Common myeloid progenitor, CD34-positive (primary cell): ENCODE measurements around the gene CPHXL. TPM values are rescaled to one million over a fixed set of nuclear protein-coding genes. Genes with fewer than 3 reads are reported as not detected.

ENCODE experiments used
- CTCF ChIA-PET: fragments of 350-600 bp; sonication (Branson Sonifier 250); formaldehyde crosslinking; loops from one replicate; lab custom pipeline; 2021; ENCODE audit warnings: antibody characterized with exemption; lab: Charles Lee
- POLR2A ChIA-PET: fragments of 350-600 bp; sonication (Branson Sonifier 250); formaldehyde crosslinking; loops from one replicate; lab custom pipeline; 2021; ENCODE audit warnings: antibody characterized with exemption; lab: Charles Lee
- DNase-seq, 3 donors: peaks; one replicate each; pipeline versions ENCODE4 v3.0.0 to v3.0.0-alpha.2; 2013
- H3K27ac ChIP-seq, 2 experiments: 1 replicate in 1 of 2; 2 replicates in 1 of 2; pipeline ENCODE4 v1.7.0; 2013; ENCODE audit warnings: inconsistent platforms in 2 of 2, low read length in 2 of 2, mild to moderate bottlenecking in 2 of 2, low read depth in 1 of 2, moderate library complexity in 1 of 2; ENCODE audit not compliant: severe bottlenecking in 2 of 2, insufficient read depth in 1 of 2, poor library complexity in 1 of 2
- H3K27me3 ChIP-seq, 5 experiments: replicated peaks in 2 of 5; 1 replicate in 3 of 5; 2 replicates in 2 of 5; pipeline versions ENCODE4 v1.6.1 to v1.7.0; 2013; ENCODE audit warnings: low read length in 4 of 5, mild to moderate bottlenecking in 2 of 5, moderate library complexity in 2 of 5, inconsistent platforms in 1 of 5; ENCODE audit not compliant: insufficient read depth in 5 of 5, control insufficient read depth in 4 of 5
- H3K36me3 ChIP-seq, 4 experiments: 1 replicate in 2 of 4; 2 replicates in 2 of 4; pipeline versions ENCODE4 v1.6.1 to v1.7.0; 2013; ENCODE audit warnings: low read length in 3 of 4, control low read depth in 1 of 4, mild to moderate bottlenecking in 1 of 4; ENCODE audit not compliant: control insufficient read depth in 4 of 4, insufficient read depth in 4 of 4
- H3K4me1 ChIP-seq, 4 experiments: 1 replicate in 3 of 4; 2 replicates in 1 of 4; pipeline versions ENCODE4 v1.6.1 to v1.7.1; 2013; ENCODE audit warnings: low read length in 3 of 4, mild to moderate bottlenecking in 3 of 4, control low read depth in 1 of 4, inconsistent platforms in 1 of 4, moderate library complexity in 1 of 4; ENCODE audit not compliant: control insufficient read depth in 4 of 4, insufficient read depth in 4 of 4; ENCODE audit errors: control extremely low read depth in 1 of 4
- H3K4me3 ChIP-seq, 7 experiments: 1 replicate in 4 of 7; 2 replicates in 3 of 7; pipeline versions ENCODE4 v1.5.1 to v1.7.0; 2013; ENCODE audit warnings: mild to moderate bottlenecking in 7 of 7, low read length in 6 of 7, moderate library complexity in 6 of 7, inconsistent platforms in 2 of 7, low read depth in 2 of 7, control low read depth in 1 of 7; ENCODE audit not compliant: insufficient read depth in 4 of 7, control insufficient read depth in 1 of 7; ENCODE audit errors: extremely low read depth in 1 of 7
- H3K9me3 ChIP-seq, 5 experiments: 1 replicate in 4 of 5; 2 replicates in 1 of 5; pipeline versions ENCODE4 v1.6.1 to v1.7.1; 2013; ENCODE audit warnings: low read length in 4 of 5, mild to moderate bottlenecking in 2 of 5, inconsistent platforms in 1 of 5, low read depth in 1 of 5, moderate library complexity in 1 of 5; ENCODE audit not compliant: control insufficient read depth in 4 of 5, insufficient read depth in 2 of 5; ENCODE audit errors: control extremely low read depth in 1 of 5
- WGBS: methylation state at CpG from one replicate; pipeline ENCODE4 v1.1.5; 2013; ENCODE audit not compliant: insufficient coverage; 5-methylcytosine and 5-hydroxymethylcytosine counted together
- polyA plus RNA-seq: library from polyadenylated mRNA; unstranded; fragments of 120-200 nt; gene quantifications from one replicate; pipeline ENCODE4 v1.2.1, GENCODE V29; 2013

The CPHXL gene
- polyA plus RNA-seq, result not detected

DNA sequence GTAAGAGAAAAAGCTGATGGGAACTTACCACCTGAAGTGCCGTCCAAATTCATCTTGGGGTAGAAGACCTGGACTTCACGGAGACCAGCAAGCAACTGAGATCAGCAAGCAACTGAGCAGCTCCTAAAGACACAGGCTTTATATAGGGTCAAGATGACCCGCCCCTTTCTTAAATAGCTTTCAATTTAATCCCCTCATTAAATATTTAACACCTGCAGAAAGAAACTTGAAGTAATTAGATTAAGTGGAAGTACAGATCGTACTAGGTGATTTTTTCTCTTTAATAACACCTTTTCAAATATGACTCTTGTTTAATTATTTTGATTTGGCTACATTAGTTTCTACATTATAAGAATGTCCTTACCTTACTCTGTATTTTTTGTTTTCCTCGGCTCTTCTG, at the start of gene CPHXL:
CPHXL (minus strand) TSS at position 101 of the 400 bp plus-strand sequence; CDS start at position 53, 48 bp downstream.
- Histone ChIP-seq H3K4me1 (no peaks in the 10 kb centered on the region), H3K27me3 (no peaks in the 10 kb centered on the region), H3K27ac (no peak within 1 kb of the TSS), H3K9me3 (no peaks in the 10 kb centered on the region), H3K4me3 (no peak within 1 kb of the TSS), H3K36me3 (no peaks in the 10 kb centered on the region)
- ChIA-PET POLR2A (no interaction called here), CTCF (no interaction called here)
- no peak for DNase-seq
- WGBS, result 100% methylated on average over 2 of the region's 5 CpGs

DNA sequence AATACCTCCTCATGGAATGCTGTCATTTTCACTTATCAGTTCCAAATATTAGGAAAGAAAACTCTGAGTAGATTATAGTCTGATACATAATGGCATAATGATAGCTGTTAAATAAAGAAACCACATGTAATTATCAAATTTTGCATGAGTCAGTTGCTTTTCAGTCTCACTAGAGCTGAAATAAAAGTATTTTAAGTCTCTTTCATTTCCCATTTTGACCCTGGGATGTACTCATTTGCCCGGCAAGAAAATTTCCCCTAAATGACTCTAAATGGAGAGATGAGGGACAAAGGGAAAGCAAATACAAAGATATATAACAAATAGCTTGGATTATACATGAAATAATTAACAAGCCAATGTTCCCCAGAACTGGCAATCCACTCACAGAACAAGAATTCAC, 47.9 kb upstream of the CPHXL start:
- no CpG with 5 or more reads among the region's 1 CpG for WGBS
- POLR2A ChIA-PET, result no interaction called here

DNA sequence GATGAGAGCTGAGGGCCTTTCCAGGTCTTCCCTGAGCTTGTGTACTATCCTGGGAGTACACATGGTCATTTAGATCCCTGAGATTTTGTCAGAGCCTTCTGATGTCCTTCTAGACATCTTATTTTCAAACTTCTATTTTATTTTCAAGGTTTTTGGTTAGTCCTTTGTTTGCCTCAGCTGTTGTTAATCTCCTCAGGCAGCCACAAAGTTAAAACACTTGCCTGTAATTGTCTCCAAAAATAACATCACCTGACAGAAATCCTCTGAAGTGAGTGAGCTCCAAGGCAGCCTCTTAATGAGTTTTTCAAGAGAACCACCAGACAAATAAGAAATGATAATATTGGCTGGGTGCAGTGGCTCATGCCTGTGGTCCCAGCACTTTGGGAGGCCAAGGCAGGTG, 43.8 kb upstream of the CPHXL start:
- H3K4me3 ChIP-seq, result no peak overlapping the region
- H3K27me3 ChIP-seq, result peaks cover 0 to 3% (median 0%) of the 10 kb centered on the region in 5 experiments
- H3K9me3 ChIP-seq, result peaks cover 0 to 6% (median 2%) of the 10 kb centered on the region in 5 experiments
- POLR2A ChIA-PET, result no interaction called here
- CTCF ChIA-PET, result interaction anchor here (0.7 kb wide), 1 partner anchor 1148 kb away, joined by 3 read pairs; no protein-coding TSS in a partner anchor
- no peak overlapping the region for H3K27ac ChIP-seq
- no peaks in the 10 kb centered on the region for H3K36me3 ChIP-seq
- peaks cover 0 to under 1% (median 0%) of the 10 kb centered on the region in 4 experiments for H3K4me1 ChIP-seq
- no peak for DNase-seq

More for the DNA sequence above, 47.9 kb upstream of the CPHXL start:
- peaks cover 0 to 5% (median 0%) of the 10 kb centered on the region in 4 experiments for H3K4me1 ChIP-seq
- CTCF ChIA-PET, result interaction anchor here (0.6 to 1.6 kb wide), 5 partner anchors 10 to 309 kb away, joined by 3 read pairs; no protein-coding TSS in a partner anchor
- no peak overlapping the region for H3K27ac ChIP-seq
- H3K36me3 ChIP-seq, result no peaks in the 10 kb centered on the region
- no peak overlapping the region for H3K4me3 ChIP-seq
- no peak for DNase-seq
- peaks cover 0 to 6% (median 2%) of the 10 kb centered on the region in 5 experiments for H3K9me3 ChIP-seq
- H3K27me3 ChIP-seq, result peaks cover 0 to 3% (median 0%) of the 10 kb centered on the region in 5 experiments

DNA sequence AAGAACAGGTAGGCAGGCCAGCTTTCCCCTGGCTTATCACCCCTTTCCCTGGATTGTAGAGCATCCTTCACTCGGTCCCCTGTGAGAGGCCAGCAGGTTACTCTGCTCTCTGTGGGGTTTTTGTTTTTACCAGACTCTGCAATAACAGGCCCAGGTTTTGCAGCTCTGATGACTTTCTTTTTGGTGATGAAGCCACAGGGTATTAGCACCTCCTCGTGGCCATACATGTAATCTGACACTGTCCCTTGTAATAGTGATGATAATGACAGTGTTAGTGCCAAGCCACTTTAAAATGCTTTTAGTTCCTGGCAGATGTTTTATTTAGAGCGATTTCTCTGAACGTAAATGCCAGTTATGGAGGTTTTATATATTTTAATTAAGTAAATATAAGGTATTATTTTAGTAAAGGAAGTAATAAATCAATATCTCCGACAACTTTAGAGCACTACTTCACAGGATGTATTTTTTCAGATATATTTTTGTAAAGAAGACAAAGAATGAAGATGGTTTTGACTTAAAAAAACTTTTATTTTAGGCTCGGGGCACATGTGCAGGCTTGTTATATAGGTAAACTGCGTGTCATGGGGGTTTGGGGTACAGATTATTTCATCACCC, 38.0 kb upstream of the CPHXL start:
- H3K4me3 ChIP-seq, result no peak overlapping the region
- CTCF ChIA-PET, result interaction anchor here (0.7 to 1.4 kb wide), 11 partner anchors 9 to 564 kb away, joined by 3 to 6 read pairs (median 3); no protein-coding TSS in a partner anchor
- DNase-seq, result peak; percentile 68 to 86 (median 83)

DNA sequence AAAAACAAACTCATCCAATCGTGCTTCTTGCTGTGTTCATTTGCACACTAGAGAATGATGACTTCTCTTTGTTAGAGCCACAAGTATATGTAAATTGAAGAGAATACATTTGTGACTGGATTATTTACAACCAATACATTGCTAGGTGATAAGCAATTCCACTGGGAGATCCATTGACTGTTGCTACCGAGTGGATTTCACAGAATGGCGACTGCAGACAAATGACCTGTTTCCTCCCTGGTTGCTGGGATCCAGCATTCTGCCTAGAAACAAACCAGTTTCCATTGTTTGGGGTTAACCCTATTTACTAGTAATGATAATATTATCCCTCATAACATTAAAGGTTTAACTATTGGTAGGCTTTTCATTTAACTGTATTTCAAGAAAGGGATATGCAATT, 36.9 kb upstream of the CPHXL start:
- Histone ChIP-seq H3K36me3 (no peaks in the 10 kb centered on the region), H3K4me3 (no peak overlapping the region), H3K27me3 (peaks cover 0 to 4% (median 2%) of the 10 kb centered on the region in 5 experiments), H3K9me3 (no peaks in the 10 kb centered on the region), H3K27ac (no peak overlapping the region), H3K4me1 (no peaks in the 10 kb centered on the region)
- ChIA-PET POLR2A (no interaction called here), CTCF (interaction anchor here (1.0 to 1.4 kb wide), 6 partner anchors 238 to 563 kb away, joined by 3 to 6 read pairs (median 3); no protein-coding TSS in a partner anchor)
- no peak for DNase-seq
- 87% methylated on average over 2 of the region's 3 CpGs for WGBS

More for the DNA sequence above, 38.0 kb upstream of the CPHXL start:
- Histone ChIP-seq H3K36me3 (no peaks in the 10 kb centered on the region), H3K9me3 (no peaks in the 10 kb centered on the region), H3K27me3 (peaks cover 0 to 3% (median 2%) of the 10 kb centered on the region in 5 experiments), H3K4me1 (no peaks in the 10 kb centered on the region), H3K27ac (no peak overlapping the region)
- POLR2A ChIA-PET, result no interaction called here
- WGBS, result 44% methylated on average over 1 of the region's 7 CpGs

DNA sequence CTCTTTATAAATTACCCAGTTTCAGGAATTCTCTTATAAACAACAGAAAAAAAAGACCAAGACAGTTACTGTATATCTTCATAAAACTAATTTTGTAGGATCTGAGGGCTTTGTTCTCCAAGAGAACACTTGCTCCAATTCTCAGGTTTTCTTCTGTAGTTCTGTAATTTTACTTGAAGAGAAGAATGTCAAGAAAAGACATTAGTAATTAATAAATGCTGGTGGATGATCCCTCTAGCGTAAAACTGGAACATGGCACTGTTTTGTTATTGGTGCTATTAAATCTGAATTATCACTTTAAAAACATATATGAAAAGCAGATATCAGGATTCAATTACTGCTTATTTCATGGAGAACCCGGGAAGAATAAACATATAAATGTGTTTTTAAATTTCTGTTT, 36.5 kb upstream of the CPHXL start:
- Histone ChIP-seq H3K9me3 (no peaks in the 10 kb centered on the region), H3K27ac (no peak overlapping the region), H3K36me3 (no peaks in the 10 kb centered on the region), H3K4me3 (no peak overlapping the region), H3K27me3 (peaks cover 0 to 4% (median 2%) of the 10 kb centered on the region in 5 experiments), H3K4me1 (no peaks in the 10 kb centered on the region)
- ChIA-PET CTCF (interaction anchor here (0.7 to 1.2 kb wide), 2 partner anchors 291 to 358 kb away, joined by 3 read pairs; no protein-coding TSS in a partner anchor), POLR2A (no interaction called here)
- no peak for DNase-seq
- WGBS, result no CpG with 5 or more reads among the region's 2 CpGs

DNA sequence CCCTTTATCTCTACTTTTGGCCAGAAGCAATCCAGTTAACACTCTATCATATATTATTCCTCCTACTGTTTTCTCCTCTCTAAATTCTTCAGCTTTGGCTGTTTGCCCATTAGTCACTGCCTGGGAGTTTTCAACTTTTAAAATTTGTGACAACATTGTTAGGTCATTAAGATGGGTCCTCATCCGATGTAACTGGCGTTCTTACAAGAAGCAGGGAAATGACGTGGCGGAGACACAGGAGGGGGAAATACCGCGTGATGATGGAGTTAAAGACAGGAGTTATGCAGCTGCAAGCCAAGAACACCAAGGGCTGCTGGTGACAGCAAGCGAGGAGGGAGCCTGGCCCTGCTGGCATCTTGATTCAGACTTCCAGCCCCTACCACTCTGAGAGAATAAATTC, 34.8 kb upstream of the CPHXL start:
- H3K4me3 ChIP-seq, result no peak overlapping the region
- H3K27me3 ChIP-seq, result peaks cover 0 to 4% (median 0%) of the 10 kb centered on the region in 5 experiments
- H3K36me3 ChIP-seq, result no peaks in the 10 kb centered on the region
- H3K9me3 ChIP-seq, result no peaks in the 10 kb centered on the region
- no peak overlapping the region for H3K27ac ChIP-seq
- DNase-seq, result no peak
- H3K4me1 ChIP-seq, result no peaks in the 10 kb centered on the region
- CTCF ChIA-PET, result no interaction called here
- 94% methylated on average over 7 of the region's 7 CpGs for WGBS
- POLR2A ChIA-PET, result no interaction called here
